Activated naive CD4-positive, alpha-beta T cell treated with anti-CD3 and anti-CD28 coated beads, Interleukin-2, amount 10 ng/mL, durations not matched to agents 7 days and 5 days (primary cell): ENCODE data around the gene SRBD1.

ENCODE experiments used
- CTCF ChIA-PET: fragments of 350-600 bp; sonication (Branson Sonifier 250); formaldehyde crosslinking; loops from one replicate; lab custom pipeline; 2021; ENCODE audit warnings: antibody characterized with exemption; lab: Charles Lee
- DNase-seq: peaks from one replicate; pipeline ENCODE4 v3.0.0-alpha.2; 2020
- H3K27ac Mint-ChIP-seq: one replicate; pipeline ENCODE4 v1.8.0; 2021; ENCODE audit warnings: mild to moderate bottlenecking, moderate library complexity, mixed read lengths
- H3K27me3 Mint-ChIP-seq: one replicate; pipeline ENCODE4 v1.8.0; 2021; ENCODE audit warnings: mild to moderate bottlenecking, mixed read lengths
- H3K36me3 Mint-ChIP-seq: one replicate; pipeline ENCODE4 v1.8.0; 2021; ENCODE audit warnings: mixed read lengths
- H3K4me1 Mint-ChIP-seq: one replicate; pipeline ENCODE4 v1.8.0; 2021; ENCODE audit warnings: mixed read lengths
- H3K4me3 Mint-ChIP-seq: one replicate; pipeline ENCODE4 v1.8.0; 2021; ENCODE audit warnings: mild to moderate bottlenecking, moderate library complexity, mixed read lengths
- H3K9me3 Mint-ChIP-seq: one replicate; pipeline ENCODE4 v1.8.0; 2021; ENCODE audit warnings: mixed read lengths

SRBD1 gene

DNA sequence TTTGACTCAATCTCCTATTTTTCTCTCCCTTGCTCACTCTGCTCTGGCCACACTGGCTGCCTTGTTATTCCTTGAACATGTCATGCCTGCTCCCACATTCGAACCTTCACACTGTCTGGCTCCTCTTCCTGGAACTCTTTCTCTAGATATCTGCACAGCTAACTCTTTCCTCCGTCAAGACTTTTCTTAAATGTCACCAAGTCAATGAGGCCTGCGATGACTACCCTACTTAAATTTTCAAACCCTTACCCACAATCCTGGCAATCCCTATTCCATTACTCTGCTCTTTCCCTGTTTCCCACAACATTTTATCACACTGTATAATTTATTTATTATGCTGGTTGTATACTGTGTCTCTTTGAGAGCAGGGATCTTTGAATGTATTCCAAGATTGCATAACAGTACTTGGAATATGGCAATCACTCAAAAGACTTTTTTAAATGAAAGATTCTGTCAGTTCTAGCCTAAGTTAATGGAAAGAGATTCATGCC lies 206.2 kb downstream of the SRBD1 start:
- Mint-ChIP-seq H3K9me3 (no peaks in the 10 kb centered on the region), H3K4me3 (no peak overlapping the region)
- CTCF ChIA-PET = no interaction called here

DNA sequence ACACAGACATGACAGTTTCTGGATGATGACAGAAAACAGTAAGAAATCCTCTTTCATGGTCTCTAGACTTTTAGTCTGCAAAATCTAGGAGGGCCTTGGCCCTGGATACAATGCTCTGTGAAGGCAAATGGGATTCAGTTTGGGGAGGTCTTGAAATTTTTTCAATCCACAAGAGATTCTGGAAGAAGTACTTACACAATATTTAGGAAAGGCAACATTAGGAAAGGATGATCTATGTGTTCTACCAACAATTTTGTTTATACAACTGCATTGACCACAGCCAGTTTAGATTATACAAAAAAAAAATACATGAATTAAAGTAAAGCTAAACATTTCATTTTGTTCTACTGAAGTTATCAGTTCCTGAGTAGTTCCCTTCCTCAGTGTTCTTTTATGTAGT lies 208.0 kb downstream of the SRBD1 start:
- H3K4me3 Mint-ChIP-seq = no peak overlapping the region

More for the DNA sequence above, 206.2 kb downstream of the SRBD1 start:
- Mint-ChIP-seq H3K27ac (no peak overlapping the region), H3K4me1 (no peaks in the 10 kb centered on the region), H3K36me3 (no peaks in the 10 kb centered on the region), H3K27me3 (no peaks in the 10 kb centered on the region)
- no peak for DNase-seq

DNA sequence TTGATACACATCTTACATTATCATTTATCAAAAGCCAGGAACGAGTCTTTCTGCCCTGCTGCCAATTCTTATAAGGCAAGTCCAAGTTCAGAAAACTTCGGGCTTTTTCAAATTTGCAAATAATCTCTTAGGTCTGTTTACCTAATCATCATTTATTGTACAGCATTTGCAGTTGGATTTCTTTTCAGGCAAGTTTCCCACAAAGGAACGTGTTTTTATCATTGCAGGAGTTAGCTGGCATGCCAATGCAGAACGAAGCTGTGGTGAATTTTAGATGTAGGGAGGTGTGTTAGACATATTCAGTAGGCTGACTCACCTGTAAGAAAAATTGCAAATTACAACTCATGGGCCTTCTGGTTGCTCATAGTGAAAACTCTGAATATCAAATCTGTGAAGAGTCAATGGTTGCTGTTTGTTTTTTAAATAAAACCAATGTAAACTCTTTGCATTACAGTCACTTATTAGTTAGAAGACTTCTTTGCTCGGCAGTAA lies 209.6 kb downstream of the SRBD1 start:
- Mint-ChIP-seq H3K27me3 (no peaks in the 10 kb centered on the region), H3K4me1 (no peaks in the 10 kb centered on the region), H3K9me3 (no peaks in the 10 kb centered on the region), H3K4me3 (no peak overlapping the region), H3K36me3 (no peaks in the 10 kb centered on the region), H3K27ac (no peak overlapping the region)
- no peak for DNase-seq
- CTCF ChIA-PET = no interaction called here

More for the DNA sequence above, 208.0 kb downstream of the SRBD1 start:
- Mint-ChIP-seq H3K27ac (no peak overlapping the region), H3K4me1 (no peaks in the 10 kb centered on the region), H3K27me3 (no peaks in the 10 kb centered on the region), H3K9me3 (no peaks in the 10 kb centered on the region), H3K36me3 (no peaks in the 10 kb centered on the region)
- DNase-seq = no peak
- CTCF ChIA-PET = no interaction called here

DNA sequence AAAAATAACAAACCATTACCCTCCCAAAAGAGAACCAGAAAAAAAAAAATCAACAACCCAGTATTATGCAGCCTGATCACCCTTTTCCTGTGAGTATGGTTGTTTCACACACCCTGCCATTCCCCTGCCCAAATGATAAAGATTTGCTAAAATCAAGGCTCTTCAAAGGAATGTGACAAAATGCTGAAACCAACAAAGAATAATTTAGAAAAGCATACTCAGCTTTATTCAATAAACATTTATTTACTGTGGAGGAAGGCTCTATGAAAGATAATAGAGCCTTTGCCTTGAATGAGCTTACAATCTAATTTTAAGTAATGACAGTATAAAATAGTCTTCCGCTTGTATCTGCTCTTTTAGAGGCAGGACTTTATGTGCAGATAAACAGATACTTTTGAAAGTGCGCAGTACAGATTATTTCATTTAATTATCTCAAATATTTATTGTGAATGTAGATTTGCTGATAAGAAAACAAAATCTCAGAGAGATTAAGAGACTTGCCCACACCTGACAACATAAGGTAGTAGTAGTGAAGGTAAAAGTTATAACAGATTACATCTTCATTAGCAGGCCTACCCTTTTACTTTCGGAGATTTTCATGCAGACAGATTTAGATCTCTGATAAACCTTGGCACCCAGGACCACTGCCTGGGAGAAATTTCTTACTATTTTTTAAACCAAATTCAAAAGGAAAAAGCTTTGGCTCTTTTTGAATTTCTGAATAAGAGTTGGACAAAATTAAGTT lies 211.9 kb downstream of the SRBD1 start:
- CTCF ChIA-PET = no interaction called here
- no peak overlapping the region for H3K27ac Mint-ChIP-seq
- no peaks in the 10 kb centered on the region for H3K36me3 Mint-ChIP-seq
- no peaks in the 10 kb centered on the region for H3K4me1 Mint-ChIP-seq
- no peak overlapping the region for H3K4me3 Mint-ChIP-seq
- DNase-seq = no peak
- no peaks in the 10 kb centered on the region for H3K27me3 Mint-ChIP-seq
- no peaks in the 10 kb centered on the region for H3K9me3 Mint-ChIP-seq

DNA sequence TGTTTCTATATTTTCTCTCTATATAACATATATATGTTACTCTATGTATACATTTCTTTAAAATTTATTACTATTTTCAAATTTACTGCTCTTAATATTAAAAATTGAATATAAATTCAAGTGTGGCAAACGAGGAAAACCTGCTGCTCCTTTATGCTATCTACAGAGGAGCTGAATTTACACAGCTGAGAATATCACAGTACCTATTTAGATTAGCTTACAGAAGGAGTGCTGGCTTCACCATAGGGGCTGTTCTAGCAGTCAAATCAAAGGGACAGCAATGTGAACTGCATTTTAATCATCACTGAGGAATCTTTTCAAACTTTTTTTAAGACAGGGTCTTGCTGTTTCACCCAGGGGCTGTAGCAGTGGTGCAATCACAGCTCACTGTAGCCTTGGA lies 213.8 kb downstream of the SRBD1 start:
- H3K36me3 Mint-ChIP-seq = no peaks in the 10 kb centered on the region
- no peaks in the 10 kb centered on the region for H3K4me1 Mint-ChIP-seq
- no peak for DNase-seq
- H3K9me3 Mint-ChIP-seq = no peaks in the 10 kb centered on the region
- H3K27me3 Mint-ChIP-seq = no peaks in the 10 kb centered on the region
- CTCF ChIA-PET = no interaction called here
- H3K27ac Mint-ChIP-seq = no peak overlapping the region
- H3K4me3 Mint-ChIP-seq = no peak overlapping the region

DNA sequence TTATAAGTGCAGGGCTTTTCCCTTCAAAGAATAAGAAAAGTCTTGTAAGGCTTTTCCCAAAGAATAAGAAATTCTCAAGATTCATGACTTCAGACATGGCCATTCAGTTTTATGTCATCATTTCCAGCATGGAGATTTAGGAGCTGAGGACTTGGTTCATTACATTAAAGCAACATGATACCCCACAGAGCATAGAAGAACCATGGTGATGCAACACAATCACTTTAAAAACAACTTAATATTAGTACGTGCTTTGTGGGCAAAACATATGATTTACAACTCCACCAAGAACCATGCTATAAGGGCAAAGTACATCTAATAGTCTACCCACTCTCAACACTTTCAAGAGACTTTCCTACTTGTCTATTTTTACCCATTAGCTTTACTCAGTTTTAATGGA lies 214.4 kb downstream of the SRBD1 start:
- Mint-ChIP-seq H3K4me1 (no peaks in the 10 kb centered on the region), H3K36me3 (no peaks in the 10 kb centered on the region), H3K27me3 (no peaks in the 10 kb centered on the region), H3K4me3 (no peak overlapping the region), H3K27ac (no peak overlapping the region), H3K9me3 (no peaks in the 10 kb centered on the region)
- CTCF ChIA-PET = no interaction called here
- DNase-seq = no peak

DNA sequence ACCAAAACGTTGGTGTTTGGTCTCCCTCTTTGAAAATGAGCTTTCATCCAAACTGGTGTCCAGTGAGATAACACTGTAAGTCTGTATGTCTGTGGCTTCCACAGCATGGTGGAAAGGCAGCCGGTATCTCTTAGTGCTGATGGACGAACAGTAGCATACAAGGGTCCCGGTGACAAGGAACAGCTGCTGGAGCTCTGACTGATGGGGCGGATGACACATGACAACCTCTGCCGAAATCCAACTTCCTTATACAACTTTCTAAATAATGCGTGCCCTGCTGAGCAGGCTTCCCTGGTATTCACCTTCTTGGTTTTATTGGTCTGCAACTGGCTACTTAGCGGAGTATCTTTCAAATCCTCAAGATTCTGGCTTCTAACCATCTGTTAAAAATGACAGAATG lies 216.2 kb downstream of the SRBD1 start:
- Mint-ChIP-seq H3K4me1 (no peaks in the 10 kb centered on the region), H3K27me3 (no peaks in the 10 kb centered on the region), H3K9me3 (no peaks in the 10 kb centered on the region), H3K4me3 (no peak overlapping the region), H3K27ac (no peak overlapping the region), H3K36me3 (peaks cover 2% of the 10 kb centered on the region)
- CTCF ChIA-PET = no interaction called here
- DNase-seq = no peak

DNA sequence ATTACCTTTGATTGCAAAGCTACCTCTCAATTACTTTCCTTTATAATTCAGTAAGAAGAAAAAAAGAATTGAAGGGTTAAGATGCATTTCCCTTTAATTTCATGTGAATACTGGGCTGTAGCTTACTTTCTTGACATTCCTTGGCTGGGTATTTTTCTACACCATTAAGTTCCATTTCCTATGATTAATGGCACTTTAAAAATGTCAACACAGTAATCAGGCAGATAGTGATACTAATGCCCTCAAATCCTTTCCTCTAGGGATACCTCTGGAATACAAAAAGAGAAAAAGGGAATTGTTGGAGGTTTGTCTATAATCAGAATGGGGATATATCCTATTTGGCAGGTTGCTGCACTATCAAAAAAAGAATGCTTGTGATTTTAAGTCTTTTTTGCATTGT lies 216.9 kb downstream of the SRBD1 start:
- Mint-ChIP-seq H3K27ac (no peak overlapping the region), H3K4me3 (no peak overlapping the region), H3K27me3 (no peaks in the 10 kb centered on the region), H3K9me3 (no peaks in the 10 kb centered on the region), H3K36me3 (peaks cover 4% of the 10 kb centered on the region), H3K4me1 (no peaks in the 10 kb centered on the region)
- DNase-seq = no peak
- CTCF ChIA-PET = no interaction called here

DNA sequence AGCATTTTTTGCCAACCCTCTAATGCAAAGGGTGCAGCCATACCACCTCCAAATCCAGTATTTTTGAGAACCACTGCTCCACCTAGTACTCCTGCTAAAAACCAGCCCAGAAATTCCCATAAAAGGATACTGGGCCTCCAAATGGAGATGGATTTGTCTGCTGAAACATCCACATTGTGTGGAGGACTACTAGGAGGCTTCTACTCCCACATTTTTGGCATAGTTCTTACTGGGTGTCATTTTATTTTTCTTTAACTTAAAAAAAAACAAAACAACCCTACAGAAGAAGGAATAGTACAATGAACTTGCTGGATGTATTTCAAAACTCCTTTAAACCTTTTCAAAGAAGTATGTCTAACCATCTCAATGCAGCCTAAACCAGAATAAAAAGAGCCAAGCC lies 219.2 kb downstream of the SRBD1 start:
- H3K9me3 Mint-ChIP-seq = no peaks in the 10 kb centered on the region
- H3K36me3 Mint-ChIP-seq = peaks cover 18% of the 10 kb centered on the region
- H3K4me3 Mint-ChIP-seq = no peak overlapping the region
- CTCF ChIA-PET = no interaction called here
- H3K4me1 Mint-ChIP-seq = no peaks in the 10 kb centered on the region
- no peak overlapping the region for H3K27ac Mint-ChIP-seq
- no peaks in the 10 kb centered on the region for H3K27me3 Mint-ChIP-seq
- no peak for DNase-seq

DNA sequence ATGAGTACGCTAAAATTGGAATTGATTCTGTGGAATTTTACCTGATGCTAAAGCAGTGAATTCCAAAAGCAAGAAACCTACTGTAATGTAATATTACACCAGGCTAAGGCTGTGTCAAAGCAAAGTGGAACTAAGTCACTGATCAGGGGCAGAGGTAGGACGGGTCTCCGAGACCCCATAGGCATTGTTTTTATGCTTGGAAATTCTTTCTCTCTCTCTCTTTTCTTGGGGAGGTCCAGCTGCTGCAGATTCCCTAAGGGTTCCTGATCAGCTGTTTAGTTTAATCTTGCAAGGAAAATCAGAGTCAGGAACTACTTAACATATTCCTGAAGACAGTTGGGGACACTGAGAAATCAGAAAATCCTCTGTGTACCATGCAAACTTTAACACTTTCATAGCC lies 220.2 kb downstream of the SRBD1 start:
- peaks cover 18% of the 10 kb centered on the region for H3K36me3 Mint-ChIP-seq

DNA sequence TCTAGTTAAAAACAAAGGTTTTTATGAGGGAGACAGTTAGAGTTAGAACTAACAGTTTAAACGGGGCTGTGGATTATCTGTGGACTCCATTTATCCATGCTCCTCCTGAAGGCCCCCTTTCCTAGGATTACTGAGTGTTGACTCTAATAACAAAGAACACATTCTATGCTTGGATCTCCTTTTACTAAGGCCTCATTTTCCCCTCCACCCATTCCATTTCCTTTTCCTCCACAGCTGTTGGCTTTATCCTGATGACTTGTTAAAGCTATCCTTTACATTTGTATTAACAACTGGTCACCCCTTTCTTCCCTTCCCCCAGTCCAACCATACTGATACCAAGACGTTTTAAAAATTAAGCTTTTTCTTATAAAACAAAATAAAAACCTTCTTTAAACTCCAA lies 220.6 kb downstream of the SRBD1 start:
- H3K9me3 Mint-ChIP-seq = no peaks in the 10 kb centered on the region
- no peak overlapping the region for H3K27ac Mint-ChIP-seq
- no peaks in the 10 kb centered on the region for H3K27me3 Mint-ChIP-seq
- peaks cover 18% of the 10 kb centered on the region for H3K36me3 Mint-ChIP-seq
- H3K4me1 Mint-ChIP-seq = no peaks in the 10 kb centered on the region
- H3K4me3 Mint-ChIP-seq = no peak overlapping the region
- DNase-seq = no peak
- CTCF ChIA-PET = no interaction called here

More for the DNA sequence above, 220.2 kb downstream of the SRBD1 start:
- CTCF ChIA-PET = no interaction called here
- no peak for DNase-seq
- Mint-ChIP-seq H3K4me3 (no peak overlapping the region), H3K27me3 (no peaks in the 10 kb centered on the region), H3K27ac (no peak overlapping the region), H3K9me3 (no peaks in the 10 kb centered on the region), H3K4me1 (no peaks in the 10 kb centered on the region)

DNA sequence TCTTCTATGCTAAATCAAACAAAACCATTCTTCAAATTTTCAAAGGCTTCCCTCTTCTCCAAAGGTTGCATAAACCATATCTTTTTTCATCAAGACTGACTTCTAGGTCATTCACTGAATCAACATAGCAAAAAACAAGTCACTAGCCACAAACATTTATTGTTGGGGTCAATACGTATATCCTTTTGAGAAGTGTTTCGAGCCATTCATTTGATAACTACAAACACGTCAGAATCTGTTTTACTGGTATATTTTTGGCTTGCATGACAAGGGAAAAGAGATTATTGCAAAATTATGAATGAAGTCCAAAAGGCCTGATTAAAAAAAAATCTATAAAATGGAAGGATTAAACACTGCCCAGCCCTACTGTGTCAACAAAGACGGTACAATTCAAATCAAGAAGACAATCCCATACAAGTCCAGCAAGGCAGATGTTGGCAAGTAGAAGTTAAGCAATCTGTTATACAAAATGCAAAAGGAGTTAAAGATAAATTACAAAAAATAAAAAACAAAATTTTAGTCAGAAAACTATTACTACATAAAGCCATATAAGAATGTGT lies 222.4 kb downstream of the SRBD1 start:
- CTCF ChIA-PET = no interaction called here
- Mint-ChIP-seq H3K4me3 (no peak overlapping the region), H3K27ac (no peak overlapping the region), H3K27me3 (no peaks in the 10 kb centered on the region), H3K9me3 (no peaks in the 10 kb centered on the region), H3K4me1 (no peaks in the 10 kb centered on the region), H3K36me3 (peaks cover 18% of the 10 kb centered on the region)
- DNase-seq = no peak

DNA sequence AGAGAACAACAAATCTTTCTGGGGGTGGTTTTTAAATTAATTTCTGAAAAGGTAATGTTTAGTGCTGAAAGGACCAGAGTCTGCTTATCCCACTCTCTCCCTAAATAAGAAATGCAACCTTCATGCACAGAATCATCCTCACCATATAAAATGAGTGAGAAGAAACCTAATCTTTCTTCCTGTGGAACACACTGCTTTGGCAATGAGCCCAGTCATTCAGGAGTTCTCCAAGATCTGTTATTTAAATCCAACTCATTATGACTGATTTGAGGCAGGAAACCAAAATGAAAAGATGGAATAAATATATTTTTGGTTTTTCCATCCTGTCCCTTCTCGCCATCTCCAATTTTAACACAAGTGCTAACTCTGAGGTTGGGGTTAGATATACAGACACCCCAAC lies 228.3 kb downstream of the SRBD1 start:
- CTCF ChIA-PET = no interaction called here
- DNase-seq = no peak
- Mint-ChIP-seq H3K36me3 (peaks cover 2% of the 10 kb centered on the region), H3K4me3 (no peak overlapping the region), H3K4me1 (no peaks in the 10 kb centered on the region), H3K27me3 (no peaks in the 10 kb centered on the region), H3K27ac (no peak overlapping the region), H3K9me3 (no peaks in the 10 kb centered on the region)

DNA sequence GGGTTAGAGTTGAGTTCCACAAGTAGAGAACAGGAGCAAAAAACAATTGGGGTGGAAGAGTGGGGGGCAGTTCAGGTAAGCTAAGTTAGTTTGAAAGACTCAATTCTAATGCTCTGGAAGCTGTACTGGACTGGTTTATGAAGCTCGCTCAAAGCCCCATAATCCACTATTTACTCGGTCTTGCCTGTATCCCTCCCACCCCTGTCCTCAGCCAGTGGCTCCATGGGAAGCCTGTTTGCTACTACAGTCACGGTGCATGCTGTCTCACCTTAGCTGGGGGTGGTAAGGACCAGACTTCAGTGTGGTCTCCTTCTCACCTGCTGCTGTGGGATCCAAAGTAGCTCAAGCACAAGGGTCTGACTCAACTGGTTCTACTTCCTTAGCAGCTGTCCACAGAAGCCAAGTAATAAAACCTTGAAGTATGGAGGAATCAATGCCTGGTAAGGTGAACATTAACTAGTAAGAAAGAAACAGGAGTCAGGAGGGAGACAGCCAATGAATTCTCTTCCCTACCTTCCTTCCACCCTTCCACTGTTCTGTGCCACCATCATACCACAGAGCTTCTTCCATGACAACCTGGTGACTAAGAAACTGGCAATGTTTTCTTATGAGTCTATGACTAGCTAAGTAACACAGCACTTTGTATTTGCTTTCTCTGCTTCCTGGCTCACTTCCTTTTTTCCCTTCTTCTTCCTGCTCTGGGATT lies 230.8 kb downstream of the SRBD1 start:
- CTCF ChIA-PET = interaction anchor here (1.1 kb wide), 1 partner anchor 99 kb away, joined by 4 read pairs; no protein-coding TSS in a partner anchor
- Mint-ChIP-seq H3K9me3 (no peaks in the 10 kb centered on the region), H3K27ac (no peak overlapping the region), H3K36me3 (no peaks in the 10 kb centered on the region), H3K27me3 (no peaks in the 10 kb centered on the region), H3K4me3 (no peak overlapping the region), H3K4me1 (no peaks in the 10 kb centered on the region)
- no peak for DNase-seq
